K562 (cell line): ENCODE data around the gene AJM1. TPM values are rescaled to one million over a fixed set of nuclear protein-coding genes. Genes with fewer than 3 reads are reported as not detected.

ENCODE experiments used
- ATF7 ChIP-seq: fragments of 450-650 bp; IDR thresholded peaks from 2 replicates; pipeline ENCODE4 v1.7.1; 2014; ENCODE audit warnings: mild to moderate bottlenecking, moderate library complexity
- BDP1 ChIP-seq: IDR thresholded peaks from 3 replicates; pipeline ENCODE4 v1.6.1; 2011; ENCODE audit not compliant: insufficient read length, insufficient read depth
- CEBPB ChIP-seq: fragments of 450-650 bp; IDR thresholded peaks from 2 replicates; pipeline ENCODE4 v1.6.1; 2016; ENCODE audit warnings: missing genetic modification characterization, missing compliant biosample characterization
- FOS ChIP-seq: IDR thresholded peaks from 3 replicates; pipeline ENCODE4 v1.6.1; 2011; ENCODE audit not compliant: insufficient read length; ENCODE audit errors: extremely low read depth
- HNRNPK ChIP-seq: fragments of 200-400 bp; formaldehyde crosslinking; IDR thresholded peaks from one replicate; pipeline ENCODE4 v1.6.1; 2018; ENCODE audit warnings: mild to moderate bottlenecking, low read depth, low read length; ENCODE audit not compliant: poor library complexity, severe bottlenecking
- HNRNPLL ChIP-seq: fragments of 200-400 bp; formaldehyde crosslinking; IDR thresholded peaks from 2 replicates; pipeline ENCODE4 v1.6.1; 2017; ENCODE audit warnings: low read length, low read depth, mild to moderate bottlenecking; ENCODE audit not compliant: poor library complexity, severe bottlenecking
- KAT7 ChIP-seq: sonication (generic); formaldehyde crosslinking; IDR thresholded peaks from 2 replicates; pipeline ENCODE4 v1.8.0; 2022; ENCODE audit warnings: missing genetic modification reagents, mild to moderate bottlenecking, borderline replicate concordance
- KLF6 ChIP-seq: fragments of 250-450 bp; sonication (Bioruptor Pico); IDR thresholded peaks from 2 replicates; pipeline ENCODE4 v1.4.0; 2020; ENCODE audit warnings: mild to moderate bottlenecking, moderate library complexity, borderline replicate concordance
- MAX ChIP-seq: sonication (generic); formaldehyde crosslinking; IDR thresholded peaks from 2 replicates; pipeline ENCODE4 v1.9.0; 2022; ENCODE audit warnings: mild to moderate bottlenecking, missing genetic modification reagents
- MBD2 ChIP-seq: sonication (generic); IDR thresholded peaks from 2 replicates; pipeline ENCODE4 v1.6.1; 2016; ENCODE audit warnings: low read depth, borderline replicate concordance
- MED1 ChIP-seq: sonication (generic); formaldehyde crosslinking; IDR thresholded peaks from 2 replicates; pipeline ENCODE4 v1.8.1; 2023; ENCODE audit warnings: missing genetic modification reagents, borderline replicate concordance
- NFIC ChIP-seq: fragments of 450-650 bp; IDR thresholded peaks from 2 replicates; pipeline ENCODE4 v1.6.1; 2017; ENCODE audit warnings: mild to moderate bottlenecking, inconsistent platforms
- SMARCA5 ChIP-seq: fragments of 450-650 bp; IDR thresholded peaks from 2 replicates; pipeline ENCODE4 v1.6.1; 2016
- TAF1 ChIP-seq: IDR thresholded peaks from 2 replicates; pipeline ENCODE4 v1.6.1; 2011; ENCODE audit warnings: mild to moderate bottlenecking, low read length, moderate library complexity; ENCODE audit not compliant: insufficient read depth, control insufficient read depth, severe bottlenecking; ENCODE audit errors: extremely low read depth
- TBP ChIP-seq: optimal IDR thresholded peaks from 2 replicates; pipeline ENCODE3; 2011; ENCODE audit warnings: low read depth, low read length, improper control_type of control experiment
- TFAM ChIP-seq: fragments of 250-450 bp; sonication (Bioruptor Pico); conservative IDR thresholded peaks from 2 replicates; pipeline ENCODE4 v1.5.0; 2021; ENCODE audit warnings: mild to moderate bottlenecking, moderate library complexity
- YBX1 ChIP-seq: fragments of 450-650 bp; IDR thresholded peaks from 2 replicates; pipeline ENCODE4 v1.7.1; 2016; ENCODE audit warnings: mild to moderate bottlenecking
- ZKSCAN3 ChIP-seq: fragments of 250-450 bp; sonication (Bioruptor Pico); IDR thresholded peaks from 2 replicates; pipeline ENCODE4 v1.4.0; 2020
- ZNF282 ChIP-seq: sonication (generic); formaldehyde crosslinking; IDR thresholded peaks from 2 replicates; pipeline ENCODE4 v1.8.1; 2023; ENCODE audit warnings: missing genetic modification reagents
- ZNF384 ChIP-seq: IDR thresholded peaks from 2 replicates; pipeline ENCODE4 v1.6.1; 2012; ENCODE audit warnings: low read depth, low read length, improper control_type of control experiment
- ZNF444 ChIP-seq: fragments of 250-450 bp; sonication (Bioruptor Pico); IDR thresholded peaks from 2 replicates; pipeline ENCODE4 v1.4.0; 2020; ENCODE audit warnings: mild to moderate bottlenecking, moderate library complexity
- polyA plus RNA-seq, 8 experiments: library from polyadenylated mRNA; depleted of rRNA in 4 of 8; stranded (reverse) in 5 of 8; unstranded in 3 of 8; fragments of >200 nt; fragmentation: Nextera tagmentation in 2 of 8; fragmentation: Illumina TruSeq in 1 of 8; extraction: Ambion mirVana in 2 of 8; extraction: Trizol in 1 of 8; gene quantifications; 2 replicates each; pipeline versions ENCODE4 v1.2.1 to v1.2.3, GENCODE V29; 2011 to 2014; ENCODE audit warnings: inconsistent platforms in 1 of 8, missing spikeins in 1 of 8
- total RNA-seq, 7 experiments: library from RNA; depleted of rRNA in 6 of 7; stranded (reverse); fragments of >200 nt in 6 of 7; fragmentation: Illumina TruSeq in 2 of 7; extraction: Trizol in 2 of 7; gene quantifications; 2 replicates each; pipeline versions ENCODE4 v1.2.1 to v1.2.3, GENCODE V29; 2011 to 2021; ENCODE audit warnings: low replicate concordance in 1 of 7
- TF ChIP-seq, protein P1 (sequence below): sonication (generic); formaldehyde crosslinking; IDR thresholded peaks from 2 replicates; pipeline ENCODE4 v1.8.0; 2023; ENCODE audit warnings: missing genetic modification reagents, mild to moderate bottlenecking, borderline replicate concordance
- TF ChIP-seq, protein P2 (sequence below): sonication (generic); formaldehyde crosslinking; IDR thresholded peaks from 2 replicates; pipeline ENCODE4 v1.8.1; 2022; ENCODE audit warnings: missing genetic modification reagents

AJM1 gene
- total and polyA plus RNA-seq, 9 of the 15 experiments (the other 6 are each of a cell fraction or from before 2014, with no cell fraction given), result 0.01 to 3.7 (median 0.65) TPM; not detected in 1

GRCh38 chr9:136849038-136849959 lies 7.0 kb downstream of the AJM1 start, which contains the start of gene PHPT1 (continued):
- TF ChIP-seq, protein P1, sequence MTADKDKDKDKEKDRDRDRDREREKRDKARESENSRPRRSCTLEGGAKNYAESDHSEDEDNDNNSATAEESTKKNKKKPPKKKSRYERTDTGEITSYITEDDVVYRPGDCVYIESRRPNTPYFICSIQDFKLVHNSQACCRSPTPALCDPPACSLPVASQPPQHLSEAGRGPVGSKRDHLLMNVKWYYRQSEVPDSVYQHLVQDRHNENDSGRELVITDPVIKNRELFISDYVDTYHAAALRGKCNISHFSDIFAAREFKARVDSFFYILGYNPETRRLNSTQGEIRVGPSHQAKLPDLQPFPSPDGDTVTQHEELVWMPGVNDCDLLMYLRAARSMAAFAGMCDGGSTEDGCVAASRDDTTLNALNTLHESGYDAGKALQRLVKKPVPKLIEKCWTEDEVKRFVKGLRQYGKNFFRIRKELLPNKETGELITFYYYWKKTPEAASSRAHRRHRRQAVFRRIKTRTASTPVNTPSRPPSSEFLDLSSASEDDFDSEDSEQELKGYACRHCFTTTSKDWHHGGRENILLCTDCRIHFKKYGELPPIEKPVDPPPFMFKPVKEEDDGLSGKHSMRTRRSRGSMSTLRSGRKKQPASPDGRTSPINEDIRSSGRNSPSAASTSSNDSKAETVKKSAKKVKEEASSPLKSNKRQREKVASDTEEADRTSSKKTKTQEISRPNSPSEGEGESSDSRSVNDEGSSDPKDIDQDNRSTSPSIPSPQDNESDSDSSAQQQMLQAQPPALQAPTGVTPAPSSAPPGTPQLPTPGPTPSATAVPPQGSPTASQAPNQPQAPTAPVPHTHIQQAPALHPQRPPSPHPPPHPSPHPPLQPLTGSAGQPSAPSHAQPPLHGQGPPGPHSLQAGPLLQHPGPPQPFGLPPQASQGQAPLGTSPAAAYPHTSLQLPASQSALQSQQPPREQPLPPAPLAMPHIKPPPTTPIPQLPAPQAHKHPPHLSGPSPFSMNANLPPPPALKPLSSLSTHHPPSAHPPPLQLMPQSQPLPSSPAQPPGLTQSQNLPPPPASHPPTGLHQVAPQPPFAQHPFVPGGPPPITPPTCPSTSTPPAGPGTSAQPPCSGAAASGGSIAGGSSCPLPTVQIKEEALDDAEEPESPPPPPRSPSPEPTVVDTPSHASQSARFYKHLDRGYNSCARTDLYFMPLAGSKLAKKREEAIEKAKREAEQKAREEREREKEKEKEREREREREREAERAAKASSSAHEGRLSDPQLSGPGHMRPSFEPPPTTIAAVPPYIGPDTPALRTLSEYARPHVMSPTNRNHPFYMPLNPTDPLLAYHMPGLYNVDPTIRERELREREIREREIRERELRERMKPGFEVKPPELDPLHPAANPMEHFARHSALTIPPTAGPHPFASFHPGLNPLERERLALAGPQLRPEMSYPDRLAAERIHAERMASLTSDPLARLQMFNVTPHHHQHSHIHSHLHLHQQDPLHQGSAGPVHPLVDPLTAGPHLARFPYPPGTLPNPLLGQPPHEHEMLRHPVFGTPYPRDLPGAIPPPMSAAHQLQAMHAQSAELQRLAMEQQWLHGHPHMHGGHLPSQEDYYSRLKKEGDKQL (CRISPR knock-in tag), result no peak
- TF ChIP-seq MED1 (CRISPR knock-in tag), result no peak
- no peak for TF ChIP-seq SMARCA5
- TF ChIP-seq NFIC, result peak; percentile 51
- no peak for TF ChIP-seq TFAM (CRISPR knock-in tag)
- TF ChIP-seq KAT7 (CRISPR knock-in tag), result peak; percentile 45; the same call in 1 of the 2 replicates
- TF ChIP-seq ZKSCAN3 (CRISPR knock-in tag), result no peak
- peak; percentile 90 for TF ChIP-seq ATF7
- peak; percentile 96 for TF ChIP-seq CEBPB (tag)
- peak; percentile 30 for TF ChIP-seq HNRNPLL
- TF ChIP-seq TBP, result peak; percentile 69
- TF ChIP-seq HNRNPK, result no peak
- TF ChIP-seq FOS, result peak; percentile 99
- TF ChIP-seq BDP1, result no peak
- TF ChIP-seq MAX (CRISPR knock-in tag), result peak; percentile 84
- no peak for TF ChIP-seq YBX1
- TF ChIP-seq KLF6 (CRISPR knock-in tag), result no peak
- peak; percentile 100 for TF ChIP-seq MBD2
- TF ChIP-seq, protein P2, sequence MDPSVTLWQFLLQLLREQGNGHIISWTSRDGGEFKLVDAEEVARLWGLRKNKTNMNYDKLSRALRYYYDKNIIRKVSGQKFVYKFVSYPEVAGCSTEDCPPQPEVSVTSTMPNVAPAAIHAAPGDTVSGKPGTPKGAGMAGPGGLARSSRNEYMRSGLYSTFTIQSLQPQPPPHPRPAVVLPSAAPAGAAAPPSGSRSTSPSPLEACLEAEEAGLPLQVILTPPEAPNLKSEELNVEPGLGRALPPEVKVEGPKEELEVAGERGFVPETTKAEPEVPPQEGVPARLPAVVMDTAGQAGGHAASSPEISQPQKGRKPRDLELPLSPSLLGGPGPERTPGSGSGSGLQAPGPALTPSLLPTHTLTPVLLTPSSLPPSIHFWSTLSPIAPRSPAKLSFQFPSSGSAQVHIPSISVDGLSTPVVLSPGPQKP, result no peak
- TF ChIP-seq ZNF282 (CRISPR knock-in tag), result no peak
- TF ChIP-seq ZNF384, result no peak
- TF ChIP-seq TAF1, result peak; percentile 51
- no peak for TF ChIP-seq ZNF444 (CRISPR knock-in tag)
